GM21528 (cell line): ENCODE results near the gene KLF6.
A peak's percentile ranks its signal among the peaks of the same experiment; 100 is the strongest.

Experiments
- ATAC-seq: cut with Tn5 transposase; IDR thresholded peaks from one replicate; pipeline ENCODE4 v1.9.1; 2021; ENCODE audit warnings: mild to moderate bottlenecking, moderate library complexity; ENCODE audit not compliant: unreplicated experiment, low FRiP score

KLF6 gene

DNA sequence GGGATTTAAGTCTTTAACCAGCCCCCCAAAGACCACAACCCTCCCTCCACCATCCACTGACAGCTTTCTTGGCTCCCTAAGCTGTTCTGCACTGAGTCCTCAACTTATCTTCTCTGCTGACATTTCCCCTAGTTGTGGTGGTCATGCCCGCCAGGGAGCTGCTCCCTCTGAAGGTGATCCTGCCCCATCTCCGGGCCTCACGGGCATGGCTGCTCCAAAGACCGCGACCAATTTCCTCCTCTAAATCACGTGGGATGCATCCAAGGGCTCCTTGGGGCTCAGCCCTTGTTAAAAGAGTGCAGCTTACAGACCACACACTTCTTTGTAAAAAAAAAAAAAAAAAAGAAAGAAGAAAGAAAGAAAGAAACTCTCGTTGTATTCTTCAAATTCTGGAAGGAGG, 27.1 kb upstream of the KLF6 start:
- ATAC-seq, result no peak

DNA sequence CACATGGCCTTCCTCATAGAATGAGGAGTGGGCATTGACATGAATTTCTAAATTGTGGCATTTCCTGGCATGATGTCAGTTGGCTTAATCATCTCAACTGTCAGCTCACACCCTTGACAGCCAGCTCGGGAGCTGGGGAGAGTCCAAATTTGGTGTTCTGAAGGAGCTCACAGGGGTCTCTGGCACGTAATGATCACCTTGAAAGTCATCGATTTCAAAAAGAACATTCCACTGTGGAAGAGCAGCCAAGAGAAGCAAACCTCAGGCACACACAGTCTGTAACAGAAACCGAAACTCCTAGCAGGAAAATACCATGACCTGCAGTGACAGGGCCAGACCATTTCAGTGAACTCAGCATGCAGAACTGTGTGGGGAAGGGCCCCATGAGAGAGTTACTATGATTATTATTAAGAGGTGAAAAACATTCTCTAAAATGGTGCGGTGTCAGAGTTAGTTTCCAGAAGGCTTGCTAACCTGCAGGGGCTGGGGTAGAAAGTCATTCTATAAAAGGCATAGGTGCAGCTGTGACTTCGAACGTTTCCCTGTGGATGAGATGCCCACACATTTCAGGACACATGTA, 26.4 kb upstream of the KLF6 start:
- ATAC-seq, result peak; percentile 73

DNA sequence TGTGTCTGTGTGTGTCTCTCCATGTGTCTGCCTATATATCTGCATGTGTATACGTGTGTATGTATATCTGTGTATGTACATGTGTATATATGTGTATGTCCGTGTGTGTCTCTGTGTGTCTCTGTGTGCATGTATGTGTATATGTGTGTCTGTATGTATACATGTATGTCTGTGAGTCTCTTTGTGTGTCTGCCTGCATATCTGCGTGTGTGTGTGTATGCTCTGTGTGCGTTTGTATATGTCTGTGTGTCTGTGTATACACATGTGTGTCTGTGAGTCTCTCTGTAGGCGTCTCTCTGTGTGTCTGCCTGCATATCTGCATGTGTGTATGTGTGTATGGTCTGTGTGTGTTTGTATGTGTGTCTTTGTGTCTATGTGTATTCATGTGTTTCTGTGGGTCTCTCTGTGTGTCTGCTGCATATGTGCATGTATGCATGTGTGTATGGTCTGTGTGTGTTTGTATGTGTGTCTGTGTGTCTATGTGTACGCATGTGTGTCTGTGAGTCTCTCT, 23.7 kb upstream of the KLF6 start:
- no peak for ATAC-seq

DNA sequence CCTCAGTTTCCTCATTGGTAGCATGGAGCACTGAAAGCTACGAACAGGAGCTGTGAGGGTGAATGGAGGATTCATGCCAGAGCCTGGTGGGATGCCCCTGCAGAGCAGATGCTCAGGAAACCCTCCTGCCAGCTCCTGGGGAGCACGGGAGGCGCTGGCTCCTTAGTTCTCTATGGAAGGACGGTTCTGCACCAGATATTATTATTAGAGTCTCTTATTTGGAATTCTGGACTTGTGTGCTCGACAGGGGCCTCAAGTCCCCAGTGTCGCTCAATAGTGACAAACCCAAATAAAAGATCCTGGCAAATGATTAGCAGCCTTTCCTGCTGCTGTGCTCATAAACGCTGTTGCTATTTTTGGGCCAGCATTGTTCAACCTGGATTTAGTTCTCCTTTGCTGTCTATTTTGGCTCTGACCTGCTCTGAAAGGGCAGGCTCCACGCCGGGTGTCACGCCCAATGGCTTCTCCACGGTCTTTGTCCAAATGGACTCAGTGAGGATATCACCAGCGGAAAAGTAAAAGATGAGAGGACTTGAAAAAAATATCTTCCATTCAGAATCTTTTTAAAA, 23.0 kb upstream of the KLF6 start:
- no peak for ATAC-seq

DNA sequence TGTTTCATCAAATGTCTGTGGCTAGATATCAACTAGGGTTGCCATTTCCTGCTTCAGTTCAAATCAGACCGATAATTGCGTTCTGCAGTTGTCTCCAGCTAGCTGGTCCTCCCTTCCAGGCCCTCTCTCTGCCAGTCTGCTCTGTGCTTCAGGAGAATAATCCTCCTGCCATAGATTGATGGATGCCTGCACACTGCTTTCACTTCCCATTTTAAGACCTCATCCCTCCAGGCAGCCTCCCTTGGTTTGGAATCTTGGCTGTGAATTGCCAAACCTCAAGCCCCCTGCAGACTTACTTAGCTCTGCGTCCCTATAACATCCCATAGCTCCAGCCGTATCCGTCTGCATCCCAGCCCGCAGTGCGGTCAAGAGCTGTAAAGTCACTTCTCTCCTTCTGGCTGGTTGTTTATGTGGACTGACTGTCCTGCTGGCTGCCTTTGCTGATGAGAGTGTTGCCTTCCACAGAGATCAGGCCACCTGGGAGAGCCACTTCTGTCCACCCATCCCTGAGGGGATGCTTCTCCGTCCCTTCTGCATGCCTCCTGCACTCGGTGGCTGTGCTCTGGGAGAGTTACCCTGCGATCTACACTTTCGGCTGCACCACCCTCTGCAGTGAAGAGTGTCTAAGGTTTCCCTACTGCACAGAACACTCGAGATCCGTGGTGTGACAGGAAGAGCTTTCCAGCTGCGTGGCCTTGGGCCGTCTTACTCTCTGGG, 22.4 kb upstream of the KLF6 start:
- ATAC-seq, result no peak

DNA sequence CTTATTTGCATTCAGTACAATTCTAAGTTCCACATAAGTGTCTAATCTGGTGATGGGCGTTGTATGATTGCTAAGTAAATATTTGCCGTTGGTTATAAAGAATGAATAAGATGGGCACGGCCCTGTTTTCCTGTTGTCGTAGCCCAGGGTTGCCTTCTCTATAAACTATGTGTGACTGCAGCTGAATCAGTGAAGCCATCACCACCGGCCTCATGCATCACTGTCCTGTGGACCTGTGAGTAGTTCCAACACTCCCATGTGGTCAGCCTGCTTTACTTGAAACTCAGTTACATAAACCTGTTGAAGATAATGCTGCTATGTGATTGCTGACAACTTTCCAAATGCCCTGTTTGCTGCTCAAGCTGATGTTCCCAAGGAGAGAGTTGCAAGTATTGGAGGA, 21.6 kb upstream of the KLF6 start:
- no peak for ATAC-seq

DNA sequence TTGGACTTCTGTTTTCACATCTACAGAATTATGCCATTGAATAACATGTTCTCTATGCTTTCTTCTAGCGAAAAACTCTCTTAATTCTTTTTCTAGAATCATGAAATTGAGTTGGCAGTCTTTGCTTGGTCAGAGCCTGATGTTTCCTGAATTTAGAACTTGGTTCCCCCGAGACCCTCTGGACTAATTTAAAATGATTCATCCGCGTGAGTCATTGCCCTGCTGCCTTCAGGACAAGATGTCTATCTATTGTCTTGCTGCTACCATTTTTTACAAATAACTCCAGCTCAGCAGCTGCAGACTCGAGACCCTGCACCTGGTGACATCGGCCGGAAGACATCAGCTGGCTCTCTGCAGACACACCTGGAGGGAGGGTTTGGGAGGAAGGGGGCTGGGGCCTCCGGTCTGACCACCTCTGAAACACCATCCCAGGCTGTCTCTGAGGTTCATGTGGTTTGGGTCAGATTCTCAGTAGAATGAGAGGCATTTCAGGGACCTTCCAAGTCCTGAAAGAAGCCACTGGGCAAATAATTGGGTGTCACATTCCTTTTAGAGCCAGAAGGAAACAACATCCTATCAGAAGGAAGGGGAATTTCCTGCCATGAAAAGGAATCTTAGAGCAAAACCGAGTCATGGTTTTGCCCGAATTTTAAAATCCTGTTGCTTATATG, 20.9 kb upstream of the KLF6 start:
- ATAC-seq, result no peak

DNA sequence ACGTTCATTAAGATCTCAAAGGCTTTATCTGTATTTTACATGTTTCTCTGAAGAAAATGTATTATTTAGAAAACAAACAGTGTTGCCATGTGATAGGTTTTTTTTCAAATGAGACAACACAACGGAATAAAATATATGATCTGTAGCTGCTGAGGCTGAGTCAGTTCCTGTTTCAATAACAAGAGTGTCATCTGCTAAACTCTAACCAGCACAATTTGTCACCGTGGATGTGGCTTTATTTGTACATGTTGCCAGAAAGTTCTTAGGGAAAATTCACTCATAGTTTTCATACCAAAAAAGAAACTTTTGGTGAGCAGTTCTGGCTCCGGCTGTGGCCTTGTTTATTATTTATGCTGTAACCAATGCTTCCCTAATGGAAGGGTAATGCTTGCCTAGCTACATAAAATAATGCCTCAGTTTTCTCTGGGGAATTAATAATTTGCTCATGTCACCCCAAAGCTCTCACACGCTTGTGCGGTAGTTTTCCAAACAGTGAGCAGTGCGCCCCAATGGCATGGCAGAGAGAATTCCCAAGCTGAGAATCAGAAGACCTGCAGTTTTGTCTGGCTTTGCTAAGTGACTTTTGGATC, 20.3 kb upstream of the KLF6 start:
- peak; percentile 37 for ATAC-seq

DNA sequence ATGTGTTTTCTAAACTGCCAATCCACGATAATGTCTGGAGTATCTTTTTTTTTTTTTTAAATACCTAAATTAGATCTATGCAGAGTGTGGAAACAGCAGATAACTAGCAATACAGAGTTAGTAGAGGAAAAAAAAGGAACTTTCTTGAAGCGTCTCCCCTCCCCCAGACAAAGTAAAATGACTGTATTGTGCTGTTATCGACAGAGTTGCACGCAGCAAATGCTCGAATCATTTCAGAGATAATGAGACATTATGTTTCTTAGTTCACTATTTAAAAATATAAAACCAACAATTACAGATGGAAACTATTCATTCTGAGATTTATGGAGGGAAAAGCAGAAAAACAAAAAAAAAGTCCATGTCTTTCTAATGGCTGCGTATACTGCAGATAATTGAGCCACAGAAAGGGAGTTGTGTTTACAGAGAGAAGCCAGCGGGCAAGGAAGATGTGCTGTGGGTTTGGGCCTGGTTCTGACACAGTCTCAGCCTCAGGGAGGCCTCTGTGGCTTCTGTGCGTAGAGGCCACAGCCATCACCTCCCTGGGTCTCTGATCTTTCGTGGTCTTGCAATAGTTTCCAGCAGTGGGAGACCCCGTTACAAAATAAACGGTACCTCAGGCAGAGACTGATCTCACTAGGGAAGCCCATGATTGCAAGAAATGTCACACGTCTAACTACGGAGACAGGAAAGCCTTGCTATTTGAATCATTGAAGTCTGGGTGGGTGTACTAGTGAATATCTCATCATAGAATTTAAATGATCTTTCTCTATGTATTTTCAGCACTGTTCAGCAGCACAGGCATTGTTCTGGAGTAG, 19.1 kb upstream of the KLF6 start:
- no peak for ATAC-seq

DNA sequence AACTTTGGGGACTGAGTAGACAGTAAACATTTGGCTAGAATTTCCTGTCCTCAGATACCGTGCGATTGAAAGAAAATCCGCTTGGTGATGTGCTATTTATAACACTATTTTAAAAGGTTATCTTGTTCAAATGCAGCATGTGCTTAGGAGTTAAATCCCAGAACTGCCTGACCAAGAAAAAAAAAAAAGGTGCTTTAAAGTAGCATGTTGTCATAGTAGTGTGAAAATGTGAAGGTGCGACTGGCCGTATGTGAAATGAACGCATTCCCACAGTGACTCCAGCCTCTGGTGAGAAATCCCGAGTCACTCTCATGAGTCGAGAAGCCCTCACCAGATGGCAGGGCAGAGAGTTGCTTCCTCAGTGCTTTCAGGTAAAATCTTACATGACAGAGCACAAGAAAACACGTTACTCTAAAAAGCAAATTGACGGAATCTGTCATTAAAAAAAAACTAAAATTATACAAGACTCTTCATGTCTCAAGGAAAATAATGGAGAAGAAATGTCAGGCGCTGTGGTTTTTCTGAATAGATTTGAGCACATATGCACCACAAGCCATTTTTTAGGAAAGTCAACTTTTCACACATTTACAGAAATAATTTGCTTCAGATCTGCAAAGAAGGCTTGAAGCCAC, 18.4 kb upstream of the KLF6 start:
- no peak for ATAC-seq

DNA sequence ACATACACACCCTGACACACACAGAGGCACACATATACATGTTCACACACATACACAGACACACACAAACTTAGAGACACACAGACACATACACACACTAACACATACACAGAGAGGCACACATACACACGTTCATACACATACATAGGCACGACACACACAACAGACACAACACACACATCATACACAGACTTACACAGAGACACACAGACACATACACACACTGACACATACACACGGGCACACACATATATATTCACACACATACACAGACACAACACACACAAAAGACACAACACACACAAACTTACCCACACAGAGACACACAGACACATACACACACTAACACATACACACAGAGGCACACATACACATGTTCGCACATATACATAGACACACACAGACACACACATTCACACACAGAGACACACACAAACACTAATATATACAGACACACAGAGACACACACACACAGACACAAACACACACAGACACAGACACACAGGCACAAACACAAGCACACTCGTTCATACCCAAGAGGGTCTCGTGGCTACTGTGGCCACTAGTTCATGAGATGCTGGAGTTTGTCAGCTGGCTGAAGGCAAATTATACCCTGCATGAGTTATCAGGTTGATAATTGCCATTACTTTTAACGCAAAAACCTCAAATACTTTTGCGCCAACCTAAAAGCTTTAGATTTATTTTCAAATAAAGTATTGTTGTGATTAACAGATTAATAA, 17.7 kb upstream of the KLF6 start:
- ATAC-seq, result no peak

DNA sequence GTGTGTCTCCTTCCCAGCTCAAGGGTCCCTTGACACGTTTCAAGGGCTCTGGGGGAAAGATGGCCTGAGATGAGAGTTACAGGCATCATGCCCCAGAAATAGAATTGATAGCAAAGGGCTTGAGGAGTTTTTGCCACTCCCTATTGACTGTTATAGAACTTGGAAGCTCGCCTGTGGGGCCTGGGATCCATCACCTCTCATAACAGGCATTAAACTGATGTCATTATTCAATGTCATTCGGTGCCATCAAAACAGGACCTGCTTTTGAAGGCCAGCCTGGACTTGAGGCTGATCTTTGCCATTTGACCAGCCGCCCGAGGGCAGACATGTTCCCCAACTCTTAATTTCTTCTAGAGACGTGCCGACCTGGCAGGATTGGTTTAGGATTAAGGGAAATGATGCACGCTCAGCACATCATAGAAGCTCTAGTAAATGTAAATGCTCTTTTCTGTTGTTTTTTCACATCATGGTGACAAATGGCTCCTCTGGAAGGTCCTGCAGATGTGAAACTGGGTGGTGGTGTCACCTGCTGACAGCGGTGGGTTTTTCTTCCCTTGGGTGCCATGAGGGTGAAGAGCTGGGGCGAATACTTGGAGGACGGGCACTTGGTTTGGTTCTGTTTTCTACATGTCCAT, 16.7 kb upstream of the KLF6 start:
- ATAC-seq, result no peak

DNA sequence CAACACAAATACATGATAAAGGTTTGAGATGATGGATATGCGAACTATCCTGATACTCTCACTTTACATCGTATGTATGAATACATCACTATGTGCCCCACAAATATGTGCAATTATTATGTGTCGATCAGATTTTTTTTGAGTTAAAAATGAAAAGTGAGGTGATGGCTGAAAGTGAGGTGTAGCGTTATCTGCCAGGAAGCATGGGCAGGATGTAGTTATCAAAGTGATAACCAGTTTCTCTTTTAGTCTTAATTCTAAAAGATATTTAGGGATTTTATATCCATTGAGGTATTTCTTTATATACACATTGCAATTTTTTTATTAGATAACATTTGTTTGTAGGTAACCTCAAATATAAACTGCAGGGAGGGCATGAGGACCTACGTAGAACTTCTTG, 15.6 kb upstream of the KLF6 start:
- no peak for ATAC-seq

DNA sequence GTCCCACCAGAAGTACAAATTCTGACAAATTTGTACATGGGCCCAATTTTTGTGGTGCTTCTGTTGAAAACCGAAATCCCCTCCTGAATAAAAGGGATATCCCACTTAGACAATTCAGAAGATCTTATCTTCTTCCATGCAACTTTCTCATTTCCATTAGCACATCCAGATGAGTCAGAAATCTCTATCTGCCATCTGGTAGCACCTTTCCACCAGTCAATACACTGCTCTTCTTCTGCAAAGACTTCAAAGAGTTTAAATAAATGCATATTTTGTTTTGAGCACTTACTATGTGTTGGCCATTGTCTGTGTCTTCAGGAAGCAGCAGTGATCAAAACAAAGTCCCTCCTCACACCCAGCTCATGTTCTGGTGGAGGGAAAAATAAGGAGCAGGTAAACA, 12.7 kb upstream of the KLF6 start:
- ATAC-seq, result no peak

DNA sequence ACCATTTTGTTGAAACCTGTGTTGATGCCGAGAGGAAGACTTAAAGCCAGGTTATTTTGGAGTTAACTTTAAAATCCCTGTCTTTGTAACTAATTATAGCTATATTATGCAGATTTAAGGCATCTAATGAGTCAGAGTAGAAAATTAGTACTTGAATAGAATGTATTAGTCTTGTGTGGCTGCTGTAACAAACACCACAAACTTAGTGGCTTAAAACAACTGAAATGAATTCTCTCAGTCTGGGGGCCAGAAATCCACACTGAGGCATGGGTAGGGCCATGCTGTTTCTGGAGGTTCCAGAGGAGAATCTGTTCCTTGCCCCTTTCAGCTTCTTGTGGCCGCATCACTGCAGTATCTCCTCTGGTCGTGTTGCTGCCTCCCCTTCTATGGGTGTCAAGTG, 8.5 kb upstream of the KLF6 start:
- no peak for ATAC-seq

DNA sequence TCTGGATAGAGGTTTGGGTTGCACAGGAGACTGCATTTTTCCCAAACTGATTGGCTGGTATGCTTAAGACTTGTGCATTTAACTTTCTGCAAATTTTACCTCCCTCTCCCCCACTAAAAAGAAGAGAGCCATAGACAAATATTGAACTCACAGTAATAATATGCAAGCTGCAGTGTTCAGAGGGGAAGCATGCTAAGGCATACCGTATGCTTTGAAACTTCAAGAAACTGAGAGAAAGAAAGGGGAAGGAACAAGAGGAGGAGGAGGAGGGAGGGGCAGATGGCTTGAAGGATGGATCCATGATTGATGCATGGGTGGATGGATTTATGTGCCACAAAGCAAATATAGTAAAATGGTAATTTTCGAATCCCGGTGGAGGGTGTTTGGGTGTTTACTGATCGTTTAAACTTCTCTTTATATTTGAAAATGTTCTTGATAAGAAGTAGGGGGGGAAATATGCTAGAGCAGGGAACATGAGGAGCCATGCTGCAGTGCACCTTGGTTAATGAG, 7.8 kb upstream of the KLF6 start:
- ATAC-seq, result no peak

DNA sequence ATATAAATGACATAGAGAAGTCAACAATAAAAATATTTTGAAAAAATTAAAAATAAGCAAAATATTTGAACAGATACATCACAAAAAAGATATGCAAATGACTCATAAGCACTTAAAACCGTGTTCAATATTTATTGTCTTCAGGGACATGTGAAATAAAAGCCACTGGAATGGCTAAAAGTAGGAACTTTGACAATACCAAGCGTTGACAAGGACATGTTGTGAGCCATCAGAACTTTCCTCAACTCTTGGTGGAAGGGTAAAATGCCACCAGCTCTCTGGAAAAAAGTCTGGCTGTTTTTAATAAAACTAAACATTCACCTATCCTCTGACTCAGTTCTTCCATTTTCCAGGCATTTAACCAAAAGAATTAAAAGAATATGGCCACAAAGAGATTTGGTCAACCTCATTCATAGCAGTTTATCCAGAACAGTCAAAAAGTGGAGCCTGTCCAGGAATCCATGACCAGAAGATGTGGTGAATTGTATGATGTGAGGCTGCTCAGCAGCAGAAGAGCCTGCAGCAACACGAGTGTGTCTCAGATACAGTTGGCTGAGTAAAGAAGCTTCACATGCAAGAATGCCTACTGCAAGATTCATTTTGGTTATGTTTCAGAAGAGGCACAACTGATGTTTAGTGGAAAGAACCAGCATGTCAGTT, 7.1 kb upstream of the KLF6 start:
- no peak for ATAC-seq

DNA sequence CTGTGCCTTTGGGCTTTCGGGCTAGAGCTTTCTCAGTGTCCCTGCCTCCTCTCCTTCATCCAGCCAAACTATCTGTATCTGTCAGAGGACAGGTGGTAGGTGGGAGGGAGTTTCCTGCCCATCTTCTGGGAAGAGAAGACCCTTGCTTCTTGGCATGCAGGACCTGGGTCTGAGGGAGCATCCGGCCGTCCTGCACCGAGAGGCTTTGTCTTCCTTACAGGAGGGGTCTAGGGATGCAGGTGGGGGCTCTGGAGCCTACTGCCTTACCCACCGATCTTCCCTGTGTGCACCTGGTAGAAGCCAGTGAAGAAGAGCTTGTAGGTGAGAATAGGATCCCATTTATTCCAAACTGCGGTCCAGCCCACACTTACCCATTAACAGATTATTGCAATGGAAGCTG, 5.8 kb upstream of the KLF6 start:
- no peak for ATAC-seq
